ENCODE measurements around the gene LHX6.

DNA sequence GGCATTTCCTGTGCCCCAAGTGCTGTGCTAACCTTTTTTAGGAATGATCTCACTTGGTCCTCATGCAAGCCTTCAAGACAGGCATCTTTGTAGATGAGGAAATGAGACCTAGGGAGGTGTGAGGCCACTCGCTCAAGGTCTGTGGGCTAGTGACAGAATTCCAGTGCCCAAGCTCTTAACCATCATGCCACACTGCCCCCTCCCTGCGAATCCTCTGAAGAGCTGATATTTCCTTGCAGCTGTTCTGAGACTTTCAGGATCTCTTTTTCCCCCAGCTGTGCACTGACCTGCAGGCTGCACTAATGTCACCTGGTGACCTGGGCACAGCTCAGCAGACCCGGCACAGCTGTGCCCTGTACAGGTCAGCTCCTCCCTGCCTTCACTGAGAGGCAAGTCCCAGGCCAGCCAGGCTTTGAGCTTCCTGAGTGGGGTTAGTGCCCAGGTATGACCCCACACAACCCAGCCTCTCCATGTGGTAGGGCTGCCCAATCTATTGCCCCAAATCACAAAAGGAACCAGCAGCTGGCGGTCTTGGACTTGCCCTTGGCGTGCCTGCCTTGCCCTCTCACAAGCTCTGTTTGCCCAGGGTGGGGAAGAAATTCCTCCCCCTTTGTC lies 36.4 kb downstream of the LHX6 start:
- TF ChIP-seq POLR2AphosphoS5 (IDR thresholded peaks at IDR 0.05; ENCODE audit: low read depth, low read length) (no peak), CTCF (IDR thresholded peaks at IDR 0.05 in 2 of 3, conservative IDR thresholded peaks at IDR 0.05 in 1 of 3; ENCODE audit: borderline replicate concordance in 1 of 3, insufficient read depth in 1 of 3, low read depth in 2 of 3, low read length in 2 of 3) (no peak), EZH2 (IDR thresholded peaks at IDR 0.05) (no peak), EZH2phosphoT487 (IDR thresholded peaks at IDR 0.05; ENCODE audit: borderline replicate concordance) (no peak), ELF1 (IDR thresholded peaks at IDR 0.05; ENCODE audit: borderline replicate concordance, low read depth) (no peak), ATF3 (IDR thresholded peaks at IDR 0.05) (no peak), FOSL1 (IDR thresholded peaks at IDR 0.05; ENCODE audit: low read depth) (no peak), MAX (IDR thresholded peaks at IDR 0.05) (no peak), SP1 (IDR thresholded peaks at IDR 0.05; ENCODE audit: low read depth) (no peak), CBX3 (IDR thresholded peaks at IDR 0.05; ENCODE audit: low read depth) (no peak), YY1 (IDR thresholded peaks at IDR 0.05; ENCODE audit: extremely low read depth, insufficient replicate concordance, low read depth, low read length) (no peak), RAD21 (IDR thresholded peaks at IDR 0.05; ENCODE audit: low read depth) (no peak), ZFX (IDR thresholded peaks at IDR 0.05) (no peak), JUND (IDR thresholded peaks at IDR 0.05) (no peak)
